Stimulated activated CD8-positive, alpha-beta memory T cell treated with anti-CD3 and anti-CD28 coated beads, Interleukin-2, amount 100 ng/mL, for 48 hours (primary cell): Measurements from ENCODE around the gene CCL1.
A peak's percentile ranks its signal among the peaks of the same experiment; 100 is the strongest.

Experiments used
- DNase-seq, 2 donors: peaks; one replicate each; pipeline ENCODE4 v3.0.0-alpha.2; 2020; ENCODE audit warnings: low read depth in 2 of 2

Gene CCL1

DNA sequence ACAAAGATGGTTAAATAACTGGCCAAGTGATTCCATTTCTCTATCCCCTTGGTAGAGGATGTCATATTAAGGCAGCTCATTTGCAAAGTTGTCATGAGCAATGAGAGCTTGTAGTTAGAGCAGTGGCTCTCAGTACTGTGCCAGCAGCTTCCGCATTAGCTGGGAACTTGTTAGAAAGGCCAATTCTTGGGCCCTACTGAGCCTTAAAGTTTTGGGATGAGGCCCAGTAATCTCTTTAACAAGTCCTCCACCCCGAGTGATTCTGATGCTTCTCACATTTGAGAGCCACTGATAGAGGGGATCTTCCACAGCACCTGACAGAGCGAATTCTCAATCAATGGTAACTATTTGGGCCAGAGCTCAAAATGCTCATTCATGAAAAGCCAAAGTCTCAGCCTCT lies 20.2 kb upstream of the CCL1 start:
- no peak for DNase-seq

DNA sequence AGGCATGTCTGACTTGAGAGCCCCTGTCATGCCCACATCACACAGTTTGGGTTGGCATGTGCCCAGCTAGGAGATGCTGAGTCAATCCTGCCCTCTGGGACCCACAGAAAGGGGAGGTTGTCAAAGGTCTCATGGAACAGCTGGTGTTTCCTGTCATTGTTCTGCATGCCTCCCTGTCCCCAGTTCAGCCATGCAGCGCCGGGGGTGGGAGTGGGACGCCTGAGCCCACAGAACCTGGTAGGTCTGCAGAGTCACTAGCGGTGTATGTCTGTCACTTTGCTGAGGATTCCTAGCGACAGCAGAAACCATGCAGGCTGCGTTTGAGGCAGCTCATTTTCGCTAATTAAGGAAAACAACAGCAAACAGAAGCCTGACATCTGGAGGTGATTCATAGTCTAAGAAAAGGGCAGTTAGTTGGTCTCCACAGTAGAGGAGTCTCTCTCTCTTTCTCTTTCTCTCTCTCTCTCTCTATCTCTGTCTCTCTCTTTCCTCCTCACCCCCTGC lies 19.6 kb upstream of the CCL1 start:
- peak; percentile 25 to 33 for DNase-seq

DNA sequence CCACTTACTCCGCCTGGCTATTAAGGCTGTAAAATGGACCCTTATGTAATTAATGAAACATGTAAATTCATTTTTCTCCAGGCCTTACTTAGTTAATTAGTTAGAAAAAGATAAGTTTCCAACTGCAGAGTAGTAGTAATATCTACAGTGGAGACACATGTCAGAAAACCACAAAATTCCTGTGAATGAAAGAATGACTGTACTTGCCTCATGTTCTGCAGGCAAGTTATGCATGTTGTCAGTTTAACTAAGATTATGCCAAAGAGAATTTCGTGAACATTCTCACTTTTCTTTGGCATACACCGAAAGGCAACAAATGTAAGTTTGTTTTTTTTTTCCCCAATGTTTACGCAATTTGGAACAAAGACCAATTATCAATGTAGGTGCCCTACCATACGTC lies 16.8 kb upstream of the CCL1 start:
- no peak for DNase-seq

DNA sequence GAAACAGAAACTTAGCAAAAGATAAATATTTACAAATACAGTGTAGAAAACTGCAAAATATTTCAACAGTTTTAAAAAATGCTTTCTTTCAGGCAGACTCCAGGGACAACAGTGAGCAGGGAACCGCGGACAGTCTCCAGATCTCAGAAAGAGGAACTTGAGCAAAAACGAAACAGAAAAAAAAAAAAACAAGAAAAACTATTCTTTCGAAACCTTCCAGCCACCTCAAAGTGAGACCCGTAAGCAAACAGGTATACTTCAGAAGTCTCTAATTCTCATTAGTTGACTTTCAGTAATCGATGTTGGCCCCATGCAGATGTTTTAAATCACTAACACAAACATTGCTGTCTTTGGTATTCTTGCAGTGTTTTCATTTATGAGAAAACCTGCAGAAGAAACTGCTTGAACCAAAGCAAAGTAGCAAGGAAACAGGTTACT lies 15.7 kb upstream of the CCL1 start:
- no peak for DNase-seq

DNA sequence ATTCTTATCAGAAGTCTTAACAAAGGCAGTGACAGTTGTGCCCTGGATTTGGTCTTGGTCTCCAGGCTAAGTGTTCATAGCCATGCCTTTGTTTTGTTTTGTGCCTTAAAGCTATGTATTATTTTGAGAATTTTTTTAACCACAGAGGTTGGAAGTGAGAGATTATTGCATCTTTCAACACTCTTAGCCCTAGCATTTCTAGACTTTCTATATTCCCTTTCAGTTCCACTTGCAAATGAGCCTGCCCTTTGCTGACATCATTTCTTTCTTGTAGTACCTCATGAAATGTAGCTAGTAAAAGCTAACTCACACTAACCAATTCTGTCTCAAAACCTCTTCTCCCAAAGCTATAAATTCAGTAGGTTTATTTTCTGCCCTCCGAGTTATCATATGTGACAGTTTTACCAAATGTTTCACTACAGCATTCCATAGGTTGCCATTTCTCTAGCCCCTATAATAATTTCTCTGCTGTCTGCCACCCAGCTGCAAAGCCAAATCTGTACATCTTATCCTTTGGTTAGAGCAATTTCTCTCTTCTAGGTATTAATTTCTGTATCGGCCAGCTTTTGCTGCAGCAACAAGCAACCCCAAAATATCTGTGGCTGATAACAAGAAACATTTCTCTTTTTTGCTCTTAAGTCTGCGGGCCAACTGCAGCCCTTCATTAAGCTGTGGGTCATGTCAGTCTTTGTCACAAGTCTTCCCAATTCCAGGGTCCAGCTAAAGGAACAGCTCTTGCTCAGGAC lies 14.2 kb upstream of the CCL1 start:
- no peak for DNase-seq

DNA sequence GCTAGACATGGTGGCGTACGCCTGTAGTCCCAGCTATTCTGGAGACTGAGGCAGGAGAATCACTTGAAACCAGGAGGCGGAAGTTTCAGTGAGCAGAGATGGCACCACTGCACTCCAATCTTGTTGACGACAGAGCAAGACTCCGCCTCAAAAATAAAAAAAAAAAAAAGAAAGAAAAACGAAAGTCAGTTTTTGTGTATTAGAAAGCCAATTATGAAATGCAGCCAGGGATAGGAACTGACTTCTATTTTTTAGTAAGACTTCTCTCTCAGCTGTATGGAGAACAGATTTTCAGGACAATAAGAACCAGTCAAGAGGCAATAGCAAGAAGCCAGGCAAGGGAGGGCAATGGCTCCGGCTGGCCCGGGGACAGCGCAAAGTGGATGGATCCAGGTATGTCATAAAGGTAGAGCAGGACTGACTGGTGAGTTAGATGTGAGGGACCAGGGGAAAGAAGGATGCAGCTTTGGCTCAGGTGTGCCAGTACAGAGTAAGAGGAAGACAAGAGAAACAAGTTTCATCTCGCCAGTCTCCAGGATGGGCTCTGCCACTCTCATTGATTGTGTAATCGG lies 12.5 kb upstream of the CCL1 start:
- no peak for DNase-seq

DNA sequence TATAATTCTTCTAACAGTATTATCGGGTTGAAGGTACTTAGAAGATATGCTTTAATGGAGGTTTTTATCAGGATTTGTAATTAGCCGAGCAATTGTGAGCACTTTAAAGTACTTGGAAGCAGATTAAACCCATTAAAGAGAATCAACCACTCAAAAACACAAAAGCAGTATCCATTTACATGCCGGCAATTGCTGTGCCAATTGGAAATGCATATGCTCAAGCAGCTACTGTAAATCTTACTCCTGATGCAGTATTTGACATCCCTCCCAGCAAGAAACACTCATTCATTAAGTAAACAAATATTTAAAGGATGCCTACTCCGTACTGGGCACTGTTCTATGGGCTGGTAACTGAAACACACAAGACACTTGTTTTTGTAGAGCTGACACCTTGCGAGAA lies 11.4 kb upstream of the CCL1 start:
- DNase-seq, result no peak

DNA sequence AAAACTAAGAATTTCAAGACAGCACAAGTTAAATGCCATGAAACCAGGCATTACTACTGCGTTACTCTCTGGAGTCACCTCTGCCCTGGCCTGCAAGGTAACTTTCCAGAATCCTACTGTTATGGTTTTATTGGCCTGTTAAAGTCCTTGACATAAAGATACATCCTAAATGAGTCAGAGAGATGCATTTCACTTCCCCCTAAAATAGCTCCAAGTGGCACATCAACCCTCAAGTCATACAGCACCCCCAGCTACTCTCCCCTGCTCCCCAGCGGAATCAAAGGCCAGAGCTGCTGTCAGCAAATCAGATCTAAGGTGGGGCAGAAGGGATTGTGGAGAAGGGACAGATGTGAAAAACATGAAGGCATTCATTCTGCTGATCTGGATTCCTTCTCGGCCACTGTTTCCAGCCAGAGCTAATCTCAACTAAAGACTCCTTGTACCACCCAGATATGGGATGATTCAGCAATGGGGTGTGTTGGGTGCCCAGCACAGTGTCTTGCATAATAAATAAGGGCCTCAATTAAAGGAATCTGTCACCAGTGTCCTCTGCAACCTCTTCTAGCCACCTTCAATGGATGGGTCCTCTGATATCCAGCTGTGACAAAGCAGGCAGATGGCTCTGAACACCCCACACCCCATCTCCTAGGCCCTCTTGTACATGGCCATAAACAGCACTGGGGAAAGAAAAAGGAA lies 8.5 kb upstream of the CCL1 start:
- no peak for DNase-seq

DNA sequence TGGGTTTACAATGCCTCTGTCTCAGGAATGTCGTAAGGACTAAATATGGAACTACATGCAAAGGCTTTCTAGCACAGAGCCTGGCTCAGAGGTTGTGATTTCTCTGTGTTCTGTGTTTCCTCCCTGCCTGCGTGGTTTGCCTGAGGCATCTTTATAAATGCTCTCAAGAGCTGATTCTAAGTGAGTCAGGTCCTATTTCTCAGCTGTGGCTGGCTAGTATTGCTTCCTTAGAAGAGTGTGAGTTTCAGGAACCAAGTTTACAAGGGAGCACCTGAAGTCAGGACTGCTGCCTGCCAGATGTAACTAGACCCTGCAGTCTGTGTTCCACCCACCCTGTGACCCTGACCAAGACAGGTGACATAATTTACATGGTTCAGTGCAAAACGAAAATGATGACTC lies 8.0 kb upstream of the CCL1 start:
- DNase-seq, result no peak

DNA sequence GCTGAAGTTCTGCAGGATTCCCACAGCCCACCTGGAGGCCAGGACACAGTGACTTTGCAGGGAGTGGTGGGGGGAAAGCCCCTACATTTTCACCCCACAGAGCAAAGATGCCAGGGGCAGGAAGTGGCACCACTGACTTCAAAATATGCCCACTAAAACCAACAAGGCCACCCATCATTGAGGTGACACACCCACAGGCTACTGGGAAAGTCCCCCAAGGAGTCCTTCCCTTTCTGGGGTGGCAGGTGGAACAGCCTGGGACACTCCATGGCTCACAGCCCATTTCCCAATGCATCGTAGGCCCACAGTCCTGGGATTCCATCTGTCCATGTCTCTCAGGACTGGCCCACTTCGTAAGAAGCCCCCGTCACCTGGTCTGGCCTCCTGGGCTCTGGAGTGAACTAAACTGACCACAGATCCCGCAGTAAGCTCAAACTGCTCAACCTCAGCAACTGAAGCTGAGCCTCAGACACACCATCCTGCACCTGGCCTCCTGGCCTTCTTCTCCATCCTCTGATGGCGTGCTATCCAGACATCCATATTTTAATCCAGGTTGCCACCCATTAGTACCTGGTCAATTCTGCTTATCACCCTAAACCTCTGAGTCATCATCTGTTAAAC lies 7.5 kb upstream of the CCL1 start:
- no peak for DNase-seq

DNA sequence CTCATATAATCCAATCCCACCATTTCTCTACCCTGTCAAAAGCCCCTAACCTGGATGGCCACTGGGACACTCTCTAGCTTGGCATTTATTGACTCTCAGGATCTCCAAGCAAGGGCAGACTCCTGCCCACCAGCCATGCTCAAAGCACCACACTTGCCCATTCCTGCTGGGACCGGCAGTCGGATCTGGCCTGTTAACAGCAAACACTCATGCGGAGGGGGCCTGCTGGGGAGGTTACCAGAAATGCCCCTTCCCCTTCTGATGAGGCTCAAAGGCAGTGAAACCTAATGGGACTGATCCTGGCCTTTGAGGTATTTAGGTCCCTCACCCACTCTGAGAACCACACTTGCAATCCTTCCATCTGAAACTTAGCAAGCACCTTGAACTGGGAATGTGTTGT lies 6.5 kb upstream of the CCL1 start:
- no peak for DNase-seq

DNA sequence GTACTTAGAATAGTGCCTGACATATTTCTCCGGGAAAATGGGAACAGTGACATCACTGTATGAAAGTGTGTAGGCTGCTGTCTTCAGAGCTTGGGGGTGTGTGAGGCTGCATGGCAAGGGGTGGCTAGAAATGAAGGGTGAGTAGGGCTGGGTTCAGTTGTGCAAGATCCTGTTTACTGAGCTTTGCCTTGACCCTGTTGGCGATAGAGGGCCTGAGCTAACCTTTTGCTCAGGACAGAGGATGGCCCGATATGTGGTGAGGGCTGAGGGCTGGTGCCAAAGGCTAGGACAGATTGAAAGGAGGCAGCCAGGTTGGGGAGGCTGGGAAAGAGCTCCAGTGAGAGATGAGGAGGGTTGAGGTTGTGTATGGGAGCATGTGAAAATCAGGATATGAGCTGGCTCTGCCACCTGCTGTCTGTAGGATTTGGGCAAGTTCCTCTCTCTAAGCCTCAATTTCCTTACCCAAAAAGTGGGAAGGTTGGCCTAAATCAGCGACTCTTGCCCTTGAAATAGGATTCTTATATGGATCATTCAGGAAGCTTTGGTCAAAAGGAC lies 6.0 kb upstream of the CCL1 start:
- no peak for DNase-seq

DNA sequence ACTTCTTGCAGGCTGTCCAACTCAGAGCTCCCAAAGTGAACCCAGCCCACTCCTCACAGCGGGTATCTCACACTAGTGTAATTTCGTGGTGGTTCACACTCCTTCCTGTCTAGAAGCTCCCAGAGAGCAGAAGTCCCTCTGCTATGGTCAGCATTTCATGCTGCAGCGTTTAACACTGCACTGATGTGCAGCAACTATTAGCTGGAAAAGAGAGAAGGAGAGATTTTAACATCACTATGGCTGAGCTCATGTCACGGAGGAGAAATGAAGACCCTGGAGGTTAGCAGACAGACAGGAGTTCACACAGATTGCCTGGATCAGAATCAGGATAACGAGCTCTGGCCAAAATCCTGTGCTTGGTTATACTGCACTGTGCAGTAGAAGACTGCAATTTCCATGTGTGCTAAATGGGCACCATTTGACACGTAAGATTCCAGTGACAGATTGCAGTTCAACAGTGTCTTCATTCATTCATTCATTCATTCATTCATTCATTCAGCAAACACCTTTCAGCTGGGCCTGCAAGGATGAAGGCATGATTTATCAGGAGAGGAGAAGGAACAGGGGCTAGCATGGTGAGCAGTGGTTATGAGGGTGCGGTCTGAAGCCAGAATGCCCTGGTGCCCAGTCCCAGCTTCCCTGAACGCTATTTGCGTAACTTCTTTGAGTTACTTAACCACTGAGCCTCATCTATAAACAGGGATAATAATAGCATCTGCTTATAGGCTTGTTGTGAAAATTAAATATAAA lies 5.3 kb upstream of the CCL1 start:
- DNase-seq, result no peak

DNA sequence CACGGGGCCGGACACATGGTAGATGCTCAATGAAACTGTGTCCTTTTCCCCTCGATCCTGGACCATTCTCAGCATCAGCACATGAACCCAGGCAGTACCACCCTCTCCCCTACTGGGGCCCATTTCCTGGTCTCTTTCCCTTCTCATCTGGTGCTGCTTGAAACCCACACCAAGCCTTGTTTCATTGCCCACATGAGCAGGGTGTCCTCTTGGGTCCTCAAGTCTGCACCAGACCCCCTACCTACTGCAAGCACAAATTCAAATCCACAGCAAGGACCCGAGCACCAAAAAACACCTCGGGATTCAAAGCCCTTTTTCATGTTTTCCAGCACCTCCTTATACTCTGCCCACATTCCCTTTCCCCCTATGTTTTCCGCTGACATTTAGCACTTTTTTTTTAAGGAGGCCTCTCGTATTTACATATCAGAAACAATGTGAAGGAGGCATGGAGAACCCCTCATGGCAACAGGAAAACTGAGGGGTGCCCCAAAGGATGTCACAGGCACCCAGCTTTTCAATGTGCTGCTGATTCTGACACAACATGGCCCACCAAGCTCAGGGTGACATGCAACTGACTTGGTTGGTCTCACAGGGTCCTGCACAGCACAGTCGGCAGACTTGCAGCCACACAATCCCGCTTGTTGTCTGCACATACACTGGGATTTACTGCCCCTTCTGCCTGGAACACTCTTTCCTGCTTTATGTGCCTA lies 4.6 kb upstream of the CCL1 start:
- no peak for DNase-seq

DNA sequence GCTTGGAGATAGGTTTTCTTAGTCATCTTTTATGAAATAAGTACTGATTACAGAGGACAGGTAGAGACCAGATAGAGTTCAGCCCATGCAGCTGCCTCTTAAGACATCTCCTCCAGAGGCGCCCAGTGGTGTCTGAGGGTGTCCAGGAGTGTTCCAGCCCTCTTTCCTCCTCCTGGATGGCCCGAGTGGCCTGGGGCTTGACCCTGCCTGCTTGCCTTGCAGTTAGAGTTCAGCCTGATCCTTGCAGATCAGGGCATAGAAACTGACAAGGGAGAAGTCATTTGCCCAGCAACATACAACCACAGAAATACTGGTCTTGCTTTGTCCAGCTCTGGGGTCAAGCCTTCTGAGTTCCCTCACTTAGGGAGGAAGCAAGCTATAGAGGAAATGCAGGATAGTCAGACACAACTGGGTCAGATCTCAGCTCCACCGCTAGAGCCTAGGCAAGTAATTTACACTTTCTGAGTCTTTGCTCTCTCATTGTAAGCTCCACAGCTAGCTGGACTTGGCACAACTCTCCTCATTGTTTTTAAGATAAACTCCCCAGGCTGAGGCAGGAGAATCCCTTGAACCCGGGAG lies 3.6 kb upstream of the CCL1 start:
- no peak for DNase-seq

DNA sequence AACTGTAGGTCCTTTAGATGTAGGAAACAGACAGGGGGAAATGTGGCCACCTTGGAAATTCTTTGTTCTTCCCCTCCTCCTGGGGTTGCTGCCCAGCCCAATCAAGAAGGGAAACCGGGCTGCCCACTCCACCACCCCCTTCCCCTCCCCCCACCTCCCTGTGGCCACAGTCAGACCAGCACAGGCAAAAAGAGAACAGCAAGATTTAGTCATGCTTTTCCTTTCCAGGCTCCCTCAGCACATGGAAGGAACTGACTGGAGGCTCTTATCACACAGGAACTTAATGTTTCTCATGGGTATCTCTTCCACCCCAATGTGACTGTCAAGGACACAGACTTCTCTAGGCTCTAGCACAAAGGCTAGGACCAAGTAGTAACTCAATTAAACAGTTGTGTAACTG lies 3.0 kb upstream of the CCL1 start:
- no peak for DNase-seq

DNA sequence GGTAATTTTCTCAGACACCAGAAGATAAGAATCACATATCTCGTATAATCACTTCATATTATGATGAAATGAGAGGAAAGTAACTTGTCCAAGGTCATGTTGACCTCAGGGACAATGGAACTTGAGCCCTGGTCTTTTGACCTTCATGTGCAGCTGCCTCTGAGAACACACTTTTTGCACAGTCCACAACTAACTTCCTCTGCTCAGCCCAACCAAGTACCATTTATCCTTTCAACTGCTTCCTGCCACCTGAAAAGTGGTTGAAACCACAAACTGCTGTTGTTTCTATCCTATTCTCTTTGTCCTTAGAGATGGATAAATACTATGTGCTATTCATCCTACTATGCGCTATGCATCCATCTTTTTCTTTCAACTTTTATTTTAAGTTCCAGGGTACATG lies 2.3 kb upstream of the CCL1 start:
- DNase-seq, result no peak

DNA sequence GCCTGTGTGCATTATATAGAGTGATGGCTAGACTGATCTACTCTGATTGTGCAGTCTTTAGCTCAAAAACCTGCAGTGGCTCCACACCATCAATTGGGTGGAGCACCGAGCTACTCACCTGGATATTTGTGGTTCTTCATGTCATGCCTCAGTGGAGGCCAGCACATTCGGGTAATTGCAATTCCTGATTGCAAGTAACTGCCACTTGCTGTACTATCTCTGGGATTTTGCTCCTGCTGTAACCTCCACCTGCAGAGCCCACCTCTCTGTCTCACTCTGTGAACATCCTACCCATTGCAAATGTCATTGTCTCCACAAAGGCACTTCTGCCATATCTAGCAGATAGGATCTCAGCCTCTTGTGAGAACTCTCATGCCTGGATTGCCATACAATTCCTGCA lies 1.7 kb upstream of the CCL1 start:
- no peak for DNase-seq

DNA sequence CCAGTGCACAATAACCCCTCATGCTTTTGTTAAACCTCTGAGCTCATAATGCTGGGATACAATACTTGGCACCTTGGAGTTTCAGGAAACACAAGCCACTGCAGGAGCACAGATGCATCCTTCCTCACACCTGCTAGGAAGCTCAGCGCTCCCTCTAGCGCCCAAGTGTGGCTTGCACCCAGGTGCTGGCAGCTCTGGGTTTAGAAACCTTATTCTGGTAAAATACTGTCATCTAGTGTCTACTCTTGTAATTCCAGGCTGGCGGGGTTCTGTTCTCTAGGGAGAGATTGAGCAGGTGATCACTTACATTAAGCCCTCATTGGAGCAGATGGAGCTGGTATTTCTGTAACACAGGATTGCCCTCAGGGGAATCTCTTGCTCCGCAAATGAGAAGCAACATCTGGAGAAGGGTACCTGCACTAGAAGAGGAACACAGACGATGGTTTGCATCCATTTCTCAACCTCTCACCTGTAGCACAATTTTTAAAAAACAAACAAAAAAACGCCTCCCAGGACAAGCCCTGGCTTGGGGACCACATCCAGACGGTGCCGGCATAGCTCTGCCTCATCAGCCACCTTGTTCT lies 1.5 kb downstream of the CCL1 start:
- peak; percentile 69 to 74 for DNase-seq

DNA sequence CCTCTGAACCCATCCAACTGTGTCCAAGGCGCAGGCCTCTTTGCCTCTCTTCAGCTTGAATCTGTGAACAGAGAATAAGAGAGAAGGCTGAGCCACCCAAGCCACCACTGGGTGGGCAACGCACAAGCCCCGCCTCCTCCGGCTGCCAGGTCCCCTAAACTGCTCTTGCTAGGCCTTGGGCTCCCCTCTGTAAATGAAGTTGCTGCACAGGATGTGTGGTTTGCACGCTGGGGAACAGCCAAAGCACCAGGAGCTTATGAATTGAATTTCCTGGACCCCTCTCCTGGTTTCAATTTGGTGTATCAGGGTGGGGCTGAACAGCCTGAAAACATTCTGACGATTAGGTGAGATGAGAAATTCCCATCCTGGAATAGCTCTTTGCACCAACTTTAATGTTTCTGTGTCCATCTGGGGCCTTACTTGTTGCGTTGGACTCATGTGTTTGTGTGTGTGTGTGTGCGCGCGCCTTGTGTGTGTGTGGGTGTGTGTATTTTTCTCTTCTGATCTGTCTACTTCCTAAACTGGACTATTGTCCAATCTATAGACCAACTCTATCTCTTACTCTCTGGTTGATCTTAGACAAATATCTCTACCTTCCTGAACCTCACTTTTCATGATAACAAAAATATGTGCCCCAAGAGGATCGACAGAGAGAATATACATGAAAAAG lies 2.3 kb downstream of the CCL1 start:
- no peak for DNase-seq
